Activated effector memory CD4-positive, alpha-beta T cell treated with anti-CD3 and anti-CD28 coated beads, Interleukin-2, amount 50 U/mL, for 16 hours (primary cell): ENCODE data around the gene PCDHGB2.
"Not testable (repeated sequence)": the region's sequence is repeated elsewhere in the genome, so short reads cannot be mapped to it uniquely, and the experiment has no call there.

ENCODE experiments used
- DNase-seq: peaks from one replicate; pipeline ENCODE4 v3.0.0-alpha.2; 2020

PCDHGB2 gene

DNA sequence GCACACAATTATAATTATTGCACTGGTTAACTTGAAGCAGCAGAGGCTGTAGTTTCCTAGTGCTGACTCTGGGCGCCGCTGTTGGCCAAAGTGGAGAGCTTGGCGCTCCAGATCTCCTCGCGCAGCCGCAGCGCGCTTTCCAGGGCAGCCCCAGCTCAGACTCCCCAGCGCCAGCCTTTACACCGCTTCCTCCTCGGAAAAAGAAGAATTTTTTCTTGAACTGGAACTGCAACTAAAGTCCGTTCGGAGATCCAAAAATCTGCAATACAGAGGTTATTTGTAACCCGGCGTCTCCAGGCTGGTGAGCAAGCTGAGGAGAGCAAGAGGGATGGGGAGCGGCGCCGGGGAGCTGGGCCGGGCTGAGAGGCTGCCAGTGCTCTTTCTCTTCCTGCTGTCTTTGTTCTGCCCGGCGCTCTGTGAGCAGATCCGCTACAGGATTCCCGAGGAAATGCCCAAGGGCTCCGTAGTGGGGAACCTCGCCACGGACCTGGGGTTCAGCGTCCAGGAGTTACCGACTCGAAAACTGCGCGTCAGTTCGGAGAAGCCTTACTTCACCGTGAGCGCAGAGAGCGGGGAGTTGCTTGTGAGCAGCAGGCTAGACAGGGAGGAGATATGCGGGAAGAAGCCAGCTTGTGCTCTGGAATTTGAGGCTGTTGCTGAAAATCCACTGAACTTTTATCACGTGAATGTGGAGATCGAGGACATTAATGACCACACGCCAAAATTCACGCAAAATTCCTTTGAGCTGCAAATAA is 27.9 kb downstream of the PCDHGB2 start, which contains the start of gene PCDHGB4:
Gene PCDHGB4 (plus strand): TSS at position 142 of the 755 bp plus-strand sequence. CDS start 187 bp downstream, at position 329.
- peak; percentile 69 for DNase-seq

DNA sequence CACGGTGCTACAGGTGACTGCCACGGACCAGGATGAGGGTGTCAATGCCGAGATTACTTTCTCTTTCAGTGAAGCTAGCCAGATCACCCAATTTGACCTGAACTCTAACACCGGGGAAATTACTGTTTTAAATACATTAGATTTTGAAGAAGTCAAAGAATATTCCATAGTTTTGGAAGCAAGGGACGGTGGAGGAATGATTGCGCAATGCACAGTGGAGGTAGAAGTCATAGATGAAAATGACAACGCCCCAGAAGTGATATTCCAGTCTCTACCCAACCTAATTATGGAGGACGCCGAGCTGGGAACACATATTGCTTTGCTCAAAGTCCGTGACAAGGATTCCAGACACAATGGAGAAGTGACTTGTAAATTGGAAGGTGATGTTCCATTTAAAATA is 28.9 kb downstream of the PCDHGB2 start:
- DNase-seq, result no peak

DNA sequence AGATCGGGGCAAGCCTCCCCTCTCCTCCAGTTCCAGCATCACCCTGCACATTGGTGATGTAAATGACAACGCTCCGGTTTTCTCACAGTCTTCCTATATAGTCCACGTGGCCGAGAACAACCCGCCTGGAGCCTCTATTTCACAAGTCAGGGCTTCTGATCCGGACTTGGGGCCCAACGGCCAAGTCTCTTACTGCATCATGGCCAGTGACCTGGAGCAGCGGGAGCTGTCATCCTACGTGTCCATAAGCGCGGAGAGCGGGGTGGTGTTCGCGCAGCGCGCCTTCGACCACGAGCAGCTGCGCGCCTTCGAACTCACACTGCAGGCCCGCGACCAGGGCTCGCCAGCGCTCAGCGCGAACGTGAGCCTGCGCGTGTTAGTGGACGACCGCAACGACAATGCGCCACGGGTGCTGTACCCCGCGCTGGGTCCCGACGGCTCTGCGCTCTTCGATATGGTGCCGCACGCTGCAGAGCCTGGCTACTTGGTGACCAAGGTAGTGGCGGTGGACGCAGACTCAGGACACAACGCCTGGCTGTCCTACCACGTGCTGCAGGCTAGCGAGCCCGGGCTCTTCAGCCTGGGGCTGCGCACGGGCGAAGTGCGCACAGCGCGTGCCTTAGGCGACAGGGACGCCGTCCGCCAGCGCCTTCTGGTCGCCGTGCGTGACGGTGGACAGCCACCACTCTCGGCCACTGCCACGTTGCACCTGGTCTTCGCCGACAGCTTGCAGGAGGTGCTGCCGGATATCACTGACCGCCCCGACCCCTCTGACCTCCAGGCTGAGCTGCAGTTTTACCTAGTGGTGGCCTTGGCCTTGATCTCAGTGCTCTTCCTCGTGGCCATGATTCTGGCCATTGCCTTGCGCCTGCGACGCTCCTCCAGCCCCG is 29.6 kb downstream of the PCDHGB2 start:
- no peak for DNase-seq

DNA sequence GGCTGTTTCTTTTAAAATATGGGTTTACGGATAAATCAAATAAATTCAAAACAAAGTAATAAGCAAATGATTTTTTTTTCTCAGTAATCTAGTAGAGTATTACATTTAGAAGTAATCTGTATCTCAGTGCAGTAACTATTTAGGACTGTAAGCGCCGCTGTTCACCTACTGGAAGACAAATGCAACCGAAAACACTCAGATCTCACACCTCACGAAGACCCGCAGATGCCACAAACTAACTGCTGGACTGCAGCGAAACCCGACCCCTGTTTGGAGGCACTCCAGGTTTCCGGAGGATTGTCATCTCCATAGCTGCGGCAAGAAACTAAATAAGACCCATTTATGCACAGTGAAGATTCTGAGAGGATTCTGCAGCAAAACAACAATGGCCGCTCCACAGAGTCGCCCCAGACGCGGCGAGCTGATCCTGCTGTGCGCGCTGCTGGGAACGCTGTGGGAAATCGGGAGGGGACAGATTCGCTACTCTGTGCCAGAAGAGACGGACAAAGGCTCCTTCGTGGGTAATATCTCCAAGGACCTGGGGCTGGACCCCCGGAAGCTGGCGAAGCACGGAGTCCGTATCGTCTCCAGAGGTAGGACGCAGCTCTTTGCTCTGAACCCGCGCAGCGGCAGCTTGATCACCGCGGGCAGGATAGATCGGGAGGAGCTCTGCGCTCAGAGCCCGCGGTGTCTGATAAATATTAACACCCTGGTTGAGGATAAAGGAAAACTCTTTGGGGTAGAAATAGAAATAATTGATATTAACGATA is 32.8 kb downstream of the PCDHGB2 start, which contains the start of gene PCDHGA8:
Gene PCDHGA8 (plus strand): TSS at position 205 of the 770 bp plus-strand sequence. CDS start 181 bp downstream, at position 386.
- DNase-seq, result no peak

DNA sequence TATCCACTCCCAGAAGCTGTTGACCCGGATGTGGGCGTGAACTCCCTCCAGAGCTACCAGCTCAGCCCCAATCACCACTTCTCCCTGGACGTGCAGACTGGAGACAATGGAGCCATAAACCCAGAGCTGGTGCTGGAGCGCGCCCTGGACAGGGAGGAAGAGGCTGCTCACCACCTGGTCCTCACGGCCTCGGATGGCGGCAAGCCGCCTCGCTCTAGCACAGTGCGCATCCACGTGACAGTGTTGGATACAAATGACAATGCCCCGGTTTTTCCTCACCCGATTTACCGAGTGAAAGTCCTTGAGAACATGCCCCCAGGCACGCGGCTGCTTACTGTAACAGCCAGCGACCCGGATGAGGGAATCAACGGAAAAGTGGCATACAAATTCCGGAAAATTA is 33.5 kb downstream of the PCDHGB2 start:
- DNase-seq, result no peak

DNA sequence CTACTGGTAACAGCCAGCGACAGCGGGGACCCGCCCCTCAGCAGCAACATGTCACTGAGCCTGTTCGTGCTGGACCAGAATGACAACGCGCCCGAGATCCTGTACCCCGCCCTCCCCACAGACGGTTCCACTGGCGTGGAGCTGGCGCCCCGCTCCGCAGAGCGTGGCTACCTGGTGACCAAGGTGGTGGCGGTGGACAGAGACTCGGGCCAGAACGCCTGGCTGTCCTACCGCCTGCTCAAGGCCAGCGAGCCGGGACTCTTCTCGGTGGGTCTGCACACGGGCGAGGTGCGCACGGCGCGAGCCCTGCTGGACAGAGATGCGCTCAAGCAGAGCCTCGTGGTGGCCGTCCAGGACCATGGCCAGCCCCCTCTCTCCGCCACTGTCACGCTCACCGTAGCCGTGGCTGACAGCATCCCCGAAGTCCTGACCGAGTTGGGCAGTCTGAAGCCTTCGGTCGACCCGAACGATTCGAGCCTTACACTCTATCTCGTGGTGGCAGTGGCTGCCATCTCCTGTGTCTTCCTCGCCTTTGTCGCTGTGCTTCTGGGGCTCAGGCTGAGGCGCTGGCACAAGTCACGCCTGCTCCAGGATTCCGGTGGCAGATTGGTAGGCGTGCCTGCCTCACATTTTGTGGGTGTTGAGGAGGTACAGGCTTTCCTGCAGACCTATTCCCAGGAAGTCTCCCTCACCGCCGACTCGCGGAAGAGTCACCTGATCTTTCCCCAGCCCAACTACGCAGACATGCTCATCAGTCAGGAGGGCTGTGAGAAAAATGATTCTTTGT is 34.8 kb downstream of the PCDHGB2 start:
- DNase-seq, result not testable (repeated sequence)

DNA sequence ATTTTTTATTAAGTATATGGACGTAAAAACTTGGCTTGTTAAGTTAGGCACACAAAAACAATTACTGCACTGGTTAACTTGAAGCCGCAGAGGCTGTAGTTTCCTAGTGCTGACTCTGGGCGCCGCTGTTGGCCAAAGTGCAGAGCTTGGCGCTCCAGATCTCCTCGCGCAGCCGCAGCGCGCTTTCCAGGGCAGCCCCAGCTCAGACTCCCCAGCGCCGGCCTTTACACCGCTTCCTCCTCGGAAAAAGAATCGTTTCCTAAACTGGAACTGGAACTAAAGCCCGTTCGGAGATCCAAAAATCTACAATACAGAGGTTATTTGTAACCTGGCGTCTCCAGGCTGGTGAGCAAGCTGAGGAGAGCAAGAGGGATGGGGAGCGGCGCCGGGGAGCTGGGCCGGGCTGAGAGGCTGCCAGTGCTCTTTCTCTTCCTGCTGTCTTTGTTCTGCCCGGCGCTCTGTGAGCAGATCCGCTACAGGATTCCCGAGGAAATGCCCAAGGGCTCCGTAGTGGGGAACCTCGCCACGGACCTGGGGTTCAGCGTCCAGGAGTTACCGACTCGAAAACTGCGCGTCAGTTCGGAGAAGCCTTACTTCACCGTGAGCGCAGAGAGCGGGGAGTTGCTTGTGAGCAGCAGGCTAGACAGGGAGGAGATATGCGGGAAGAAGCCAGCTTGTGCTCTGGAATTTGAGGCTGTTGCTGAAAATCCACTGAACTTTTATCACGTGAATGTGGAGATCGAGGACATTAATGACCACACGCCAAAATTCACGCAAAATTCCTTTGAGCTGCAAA is 38.2 kb downstream of the PCDHGB2 start, which contains the start of gene PCDHGB5:
Gene PCDHGB5 (plus strand): TSS at position 192 of the 796 bp plus-strand sequence. CDS start 181 bp downstream, at position 373.
- DNase-seq, result peak; percentile 78

DNA sequence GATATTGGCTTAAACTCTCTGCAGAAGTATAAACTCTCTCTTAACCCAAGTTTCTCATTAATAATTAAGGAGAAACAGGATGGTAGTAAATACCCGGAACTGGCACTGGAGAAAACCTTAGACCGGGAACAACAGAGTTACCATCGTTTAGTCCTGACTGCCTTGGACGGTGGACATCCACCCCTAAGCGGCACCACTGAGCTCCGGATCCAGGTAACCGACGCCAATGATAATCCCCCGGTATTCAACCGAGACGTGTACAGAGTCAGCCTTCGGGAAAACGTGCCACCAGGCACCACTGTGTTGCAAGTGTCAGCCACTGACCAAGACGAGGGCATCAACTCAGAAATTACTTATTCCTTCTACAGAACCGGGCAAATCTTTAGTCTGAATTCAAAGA is 38.8 kb downstream of the PCDHGB2 start:
- DNase-seq, result no peak

DNA sequence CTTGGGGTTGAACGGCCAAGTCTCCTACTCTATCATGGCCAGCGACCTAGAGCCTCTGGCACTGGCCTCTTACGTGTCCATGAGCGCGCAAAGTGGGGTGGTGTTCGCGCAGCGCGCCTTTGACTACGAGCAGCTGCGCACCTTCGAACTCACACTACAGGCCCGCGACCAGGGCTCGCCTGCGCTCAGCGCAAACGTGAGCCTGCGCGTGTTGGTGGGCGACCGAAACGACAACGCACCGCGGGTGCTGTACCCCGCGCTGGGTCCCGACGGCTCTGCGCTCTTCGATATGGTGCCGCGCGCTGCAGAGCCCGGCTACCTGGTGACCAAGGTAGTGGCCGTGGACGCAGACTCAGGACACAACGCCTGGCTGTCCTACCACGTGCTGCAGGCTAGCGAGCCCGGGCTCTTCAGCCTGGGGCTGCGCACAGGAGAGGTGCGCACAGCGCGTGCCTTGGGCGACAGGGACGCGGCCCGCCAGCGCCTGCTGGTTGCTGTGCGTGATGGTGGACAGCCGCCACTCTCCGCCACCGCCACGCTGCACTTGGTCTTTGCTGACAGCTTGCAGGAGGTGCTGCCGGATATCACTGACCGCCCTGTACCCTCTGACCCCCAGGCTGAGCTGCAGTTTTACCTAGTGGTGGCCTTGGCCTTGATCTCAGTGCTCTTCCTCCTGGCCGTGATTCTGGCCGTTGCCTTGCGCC is 39.9 kb downstream of the PCDHGB2 start:
- no peak for DNase-seq

DNA sequence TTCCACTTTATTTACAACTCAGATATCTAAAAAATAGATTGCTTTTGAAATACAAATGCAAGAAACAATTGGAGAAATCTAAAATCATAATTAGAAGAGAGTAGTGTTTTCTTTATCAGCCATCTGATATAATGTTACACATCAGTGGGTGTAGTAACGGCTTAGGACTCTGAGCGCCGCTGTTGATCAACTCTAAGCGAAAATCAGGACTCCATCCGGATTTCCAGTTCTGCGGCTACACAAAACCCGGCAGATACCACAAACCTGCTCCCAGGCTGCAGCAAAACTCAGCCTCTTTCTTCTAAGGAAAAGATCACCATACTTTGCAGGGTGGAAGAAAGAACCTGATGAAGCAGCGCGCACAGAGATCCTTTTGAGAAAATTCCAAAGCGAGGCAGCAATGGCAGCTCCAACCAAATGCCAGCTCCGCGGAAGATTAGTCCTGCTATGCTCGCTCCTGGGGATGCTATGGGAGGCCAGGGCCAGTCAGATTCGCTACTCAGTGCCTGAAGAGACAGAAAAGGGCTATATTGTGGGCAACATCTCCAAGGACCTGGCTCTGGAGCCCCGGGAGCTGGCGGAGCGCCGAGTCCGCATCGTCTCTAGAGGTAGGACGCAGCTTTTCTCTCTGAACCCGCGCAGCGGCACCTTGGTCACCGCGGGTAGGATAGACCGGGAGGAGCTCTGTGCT is 42.9 kb downstream of the PCDHGB2 start, which contains the start of gene PCDHGA9:
Gene PCDHGA9 (plus strand): TSS at position 226 of the 691 bp plus-strand sequence. CDS start 175 bp downstream, at position 401.
- DNase-seq, result no peak

DNA sequence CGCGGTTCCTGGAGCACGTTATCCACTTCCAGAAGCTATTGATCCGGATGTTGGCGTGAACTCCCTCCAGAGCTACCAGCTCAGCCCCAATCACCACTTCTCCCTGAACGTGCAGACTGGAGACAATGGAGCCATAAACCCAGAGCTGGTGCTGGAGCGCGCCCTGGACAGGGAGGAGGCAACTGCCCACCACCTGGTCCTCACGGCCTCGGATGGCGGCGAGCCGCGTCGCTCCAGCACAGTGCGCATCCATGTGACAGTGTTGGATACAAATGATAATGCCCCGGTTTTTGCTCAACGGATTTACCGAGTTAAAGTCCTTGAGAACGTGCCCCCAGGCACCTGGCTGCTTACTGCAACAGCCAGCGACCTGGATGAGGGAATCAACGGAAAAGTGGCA is 43.6 kb downstream of the PCDHGB2 start:
- DNase-seq, result no peak

DNA sequence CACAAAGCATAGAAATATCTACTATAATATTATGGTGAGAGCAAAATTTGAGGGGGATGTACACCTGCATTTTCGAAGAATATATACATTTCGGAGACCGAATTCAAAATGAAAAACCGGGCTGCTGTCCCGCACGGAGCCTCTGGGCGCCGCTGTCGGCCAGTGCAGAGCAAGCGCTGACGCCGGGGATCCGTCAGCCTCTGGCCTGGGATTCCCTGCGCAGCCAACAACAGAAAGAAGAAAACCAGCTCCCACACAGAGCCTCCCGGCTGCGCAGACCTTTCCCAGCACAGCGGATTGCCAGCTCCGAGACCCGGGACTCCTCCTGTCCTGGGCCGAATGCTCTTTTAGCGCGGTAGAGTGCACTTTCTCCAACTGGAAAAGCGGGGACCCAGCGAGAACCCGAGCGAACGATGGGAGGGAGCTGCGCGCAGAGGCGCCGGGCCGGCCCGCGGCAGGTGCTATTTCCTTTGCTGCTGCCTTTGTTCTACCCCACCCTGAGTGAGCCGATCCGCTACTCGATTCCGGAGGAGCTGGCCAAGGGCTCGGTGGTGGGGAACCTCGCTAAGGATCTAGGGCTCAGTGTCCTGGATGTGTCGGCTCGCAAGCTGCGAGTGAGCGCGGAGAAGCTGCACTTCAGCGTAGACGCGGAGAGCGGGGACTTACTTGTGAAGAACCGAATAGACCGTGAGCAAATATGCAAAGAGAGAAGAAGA is 48.2 kb downstream of the PCDHGB2 start, which contains the start of gene PCDHGB6:
Gene PCDHGB6 (plus strand): TSS at position 232 of the 716 bp plus-strand sequence. CDS start 182 bp downstream, at position 414.
- DNase-seq, result peak; percentile 74

DNA sequence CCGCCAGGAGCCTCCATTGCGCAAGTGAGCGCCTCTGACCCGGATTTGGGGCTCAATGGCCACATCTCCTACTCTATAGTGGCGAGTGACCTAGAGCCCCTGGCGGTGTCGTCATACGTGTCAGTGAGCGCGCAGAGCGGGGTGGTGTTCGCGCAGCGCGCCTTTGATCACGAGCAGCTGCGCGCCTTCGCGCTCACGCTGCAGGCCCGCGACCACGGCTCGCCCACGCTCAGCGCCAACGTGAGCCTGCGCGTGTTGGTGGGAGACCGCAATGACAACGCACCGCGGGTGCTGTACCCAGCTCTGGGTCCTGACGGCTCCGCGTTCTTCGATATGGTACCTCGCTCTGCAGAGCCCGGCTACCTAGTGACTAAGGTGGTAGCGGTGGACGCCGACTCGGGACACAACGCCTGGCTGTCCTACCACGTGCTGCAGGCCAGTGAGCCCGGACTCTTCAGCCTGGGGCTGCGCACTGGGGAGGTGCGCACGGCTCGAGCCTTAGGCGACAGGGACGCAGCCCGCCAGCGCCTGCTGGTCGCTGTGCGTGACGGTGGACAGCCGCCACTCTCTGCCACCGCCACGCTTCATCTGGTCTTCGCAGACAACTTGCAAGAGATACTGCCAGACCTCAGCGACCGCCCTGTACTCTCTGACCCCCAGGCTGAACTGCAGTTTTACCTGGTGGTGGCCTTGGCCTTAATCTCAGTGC is 50.0 kb downstream of the PCDHGB2 start:
- DNase-seq, result no peak

DNA sequence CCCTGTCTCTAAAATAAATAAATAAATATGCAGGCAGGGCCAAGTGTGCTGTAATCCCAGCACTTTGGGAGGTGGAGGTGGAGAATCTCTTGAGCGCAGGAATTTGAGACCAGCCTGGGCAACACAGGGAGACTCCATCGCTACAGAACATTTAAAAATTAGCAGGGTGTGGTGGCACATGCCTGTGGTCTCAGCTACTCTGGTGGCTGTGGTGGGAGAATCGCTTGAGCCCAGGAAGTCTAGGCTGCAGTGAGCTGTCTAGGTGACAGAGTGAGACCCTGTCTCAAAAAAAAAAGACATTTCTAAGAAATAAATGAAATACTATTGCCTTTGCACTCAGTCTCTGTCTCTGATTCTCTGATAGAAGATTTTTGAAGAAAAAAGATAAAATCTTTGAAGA is 51.8 kb downstream of the PCDHGB2 start:
- DNase-seq, result no peak
